IPS-NIHi11 (cell line): ENCODE data around the gene TBXA2R.
"Not testable (repeated sequence)": the region's sequence is repeated elsewhere in the genome, so short reads cannot be mapped to it uniquely, and the experiment has no call there.

ENCODE experiments used
- DNase-seq: peaks from one replicate; pipeline ENCODE4 v3.0.0; 2012; ENCODE audit warnings: mixed read lengths, low spot score

TBXA2R gene

GRCh38 chr19:3639479-3639878 is 32.8 kb upstream of the TBXA2R start:
- no peak for DNase-seq

- no peak for DNase-seq
Measured at GRCh38 chr19:3638208-3639193, 31.8 kb upstream of the TBXA2R start.

GRCh38 chr19:3637621-3638020 is 30.9 kb upstream of the TBXA2R start:
- no peak for DNase-seq

GRCh38 chr19:3636962-3637361 is 30.3 kb upstream of the TBXA2R start:
- no peak for DNase-seq

- DNase-seq = no peak
Measured at GRCh38 chr19:3636506-3636905, 29.8 kb upstream of the TBXA2R start.

- no peak for DNase-seq
Measured at GRCh38 chr19:3634496-3635045, 27.9 kb upstream of the TBXA2R start.

GRCh38 chr19:3633559-3633988 is 26.9 kb upstream of the TBXA2R start:
- no peak for DNase-seq

- DNase-seq = no peak
Measured at GRCh38 chr19:3632739-3633558, 26.3 kb upstream of the TBXA2R start.

GRCh38 chr19:3632098-3632497 is 25.4 kb upstream of the TBXA2R start:
- no peak for DNase-seq

GRCh38 chr19:3631053-3631861 is 24.6 kb upstream of the TBXA2R start:
- DNase-seq = no peak

- DNase-seq = not testable (repeated sequence)
Measured at GRCh38 chr19:3628766-3629165, 22.1 kb upstream of the TBXA2R start.

- DNase-seq = no peak
Measured at GRCh38 chr19:3627351-3627723, 20.7 kb upstream of the TBXA2R start.

- peak; percentile 100 for DNase-seq
Measured at GRCh38 chr19:3626473-3627350, 20.0 kb upstream of the TBXA2R start, which contains the start of gene CACTIN. Gene CACTIN, minus strand, starts transcription at chr19:3626790. Its CDS starts 28 bp downstream, at chr19:3626762.

- DNase-seq = no peak
Measured at GRCh38 chr19:3625996-3626472, 19.4 kb upstream of the TBXA2R start.

- no peak for DNase-seq
Measured at GRCh38 chr19:3623716-3624115, 17.0 kb upstream of the TBXA2R start.

GRCh38 chr19:3622224-3622623 is 15.5 kb upstream of the TBXA2R start:
- no peak for DNase-seq

- DNase-seq = no peak
Measured at GRCh38 chr19:3621689-3622088, 15.0 kb upstream of the TBXA2R start.

GRCh38 chr19:3620817-3621547 is 14.3 kb upstream of the TBXA2R start:
- no peak for DNase-seq

- DNase-seq = no peak
Measured at GRCh38 chr19:3620145-3620816, 13.6 kb upstream of the TBXA2R start.
